Sigmoid colon (tissue), 4 donors: ENCODE results near the gene IL12RB2.

Source experiments
- EP300 ChIP-seq, 4 donors: sonication (generic); formaldehyde crosslinking; IDR thresholded peaks; one replicate each; pipeline ENCODE4 v1.6.1; 2017; ENCODE audit warnings: antibody characterized with exemption in 4 of 4
- POLR2A ChIP-seq, 2 donors: fragments of 450-650 bp; IDR thresholded peaks; one replicate each; pipeline ENCODE4 v1.6.1; 2016; ENCODE audit warnings: antibody characterized with exemption in 2 of 2, mild to moderate bottlenecking in 2 of 2, moderate library complexity in 2 of 2
- POLR2AphosphoS5 ChIP-seq, 4 donors: sonication (generic); formaldehyde crosslinking; IDR thresholded peaks; one replicate each; pipeline ENCODE4 v1.6.1; 2017; ENCODE audit warnings: antibody characterized with exemption in 4 of 4
- TF ChIP-seq, protein P1 (sequence below), 4 experiments: fragments of 450-650 bp in 3 of 4; fragments of 200-600 bp in 1 of 4; IDR thresholded peaks; one replicate each; pipeline ENCODE4 v1.5.1; 2016 to 2019; ENCODE audit warnings: antibody characterized with exemption in 4 of 4, mild to moderate bottlenecking in 3 of 4, moderate library complexity in 2 of 4

DNA sequence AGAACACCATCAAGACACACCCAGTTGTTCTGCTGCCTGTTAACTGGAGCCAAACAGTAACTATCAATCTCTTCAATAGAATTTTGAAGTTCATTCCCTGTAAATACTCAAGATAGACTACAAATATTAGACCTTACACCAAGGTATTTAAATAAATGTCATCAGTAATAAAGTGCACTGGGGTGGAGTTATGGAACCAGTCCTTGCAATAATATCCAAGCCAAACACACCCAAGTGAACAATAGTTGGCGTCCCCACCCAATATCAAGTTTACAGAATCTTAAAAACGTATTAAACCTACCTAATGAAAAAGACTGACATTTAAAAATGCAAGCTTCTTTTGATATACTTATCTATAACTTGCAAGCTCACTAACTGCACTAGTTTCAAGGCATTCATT, 119.8 kb downstream of the IL12RB2 start:
- TF ChIP-seq, protein P1, sequence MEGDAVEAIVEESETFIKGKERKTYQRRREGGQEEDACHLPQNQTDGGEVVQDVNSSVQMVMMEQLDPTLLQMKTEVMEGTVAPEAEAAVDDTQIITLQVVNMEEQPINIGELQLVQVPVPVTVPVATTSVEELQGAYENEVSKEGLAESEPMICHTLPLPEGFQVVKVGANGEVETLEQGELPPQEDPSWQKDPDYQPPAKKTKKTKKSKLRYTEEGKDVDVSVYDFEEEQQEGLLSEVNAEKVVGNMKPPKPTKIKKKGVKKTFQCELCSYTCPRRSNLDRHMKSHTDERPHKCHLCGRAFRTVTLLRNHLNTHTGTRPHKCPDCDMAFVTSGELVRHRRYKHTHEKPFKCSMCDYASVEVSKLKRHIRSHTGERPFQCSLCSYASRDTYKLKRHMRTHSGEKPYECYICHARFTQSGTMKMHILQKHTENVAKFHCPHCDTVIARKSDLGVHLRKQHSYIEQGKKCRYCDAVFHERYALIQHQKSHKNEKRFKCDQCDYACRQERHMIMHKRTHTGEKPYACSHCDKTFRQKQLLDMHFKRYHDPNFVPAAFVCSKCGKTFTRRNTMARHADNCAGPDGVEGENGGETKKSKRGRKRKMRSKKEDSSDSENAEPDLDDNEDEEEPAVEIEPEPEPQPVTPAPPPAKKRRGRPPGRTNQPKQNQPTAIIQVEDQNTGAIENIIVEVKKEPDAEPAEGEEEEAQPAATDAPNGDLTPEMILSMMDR (IDR thresholded peaks at IDR 0.05): no peak
- no peak for TF ChIP-seq POLR2AphosphoS5 (IDR thresholded peaks at IDR 0.05)
- no peak for TF ChIP-seq POLR2A (IDR thresholded peaks at IDR 0.05)
- no peak for TF ChIP-seq EP300 (IDR thresholded peaks at IDR 0.05)
